Transverse colon (tissue), 3 donors: ENCODE results near the gene AHCTF1.

ENCODE experiments used
- EP300 ChIP-seq: sonication (generic); formaldehyde crosslinking; IDR thresholded peaks from one replicate; pipeline ENCODE4 v1.6.1; 2017; ENCODE audit warnings: antibody characterized with exemption, low read depth
- POLR2A ChIP-seq: fragments of 450-650 bp; IDR thresholded peaks from one replicate; pipeline ENCODE4 v1.6.1; 2016; ENCODE audit warnings: antibody characterized with exemption, mild to moderate bottlenecking, moderate library complexity
- TF ChIP-seq, protein P1 (sequence below), 5 experiments: fragments of 200-600 bp in 3 of 5; fragments of 450-650 bp in 2 of 5; sonication (generic) in 3 of 5; IDR thresholded peaks; 1 replicate in 2 of 5; 2 replicates in 3 of 5; pipeline ENCODE4 v1.5.1; 2016 to 2017; ENCODE audit warnings: antibody characterized with exemption in 5 of 5, inconsistent platforms in 3 of 5, mild to moderate bottlenecking in 2 of 5, moderate library complexity in 1 of 5

DNA sequence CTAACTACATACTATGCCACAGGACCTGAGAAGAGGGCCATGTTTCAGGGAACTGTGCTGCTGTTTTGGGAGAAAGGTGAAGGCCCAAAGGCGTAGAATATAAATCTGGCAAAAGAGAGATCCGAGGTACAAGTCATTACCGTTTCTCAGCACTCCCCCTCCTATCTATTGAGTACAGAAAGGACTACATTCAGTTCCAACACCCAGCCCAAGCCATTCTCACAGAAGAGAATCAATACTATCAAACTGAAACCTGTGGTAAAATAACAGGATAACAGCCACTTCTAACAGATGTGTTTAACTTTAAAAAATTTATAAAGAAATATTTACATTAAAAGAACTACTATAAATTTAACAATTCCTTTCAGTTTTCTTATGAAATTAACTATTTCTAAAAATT lies 7.8 kb downstream of the AHCTF1 start:
- TF ChIP-seq EP300: no peak
- TF ChIP-seq POLR2A: no peak
- TF ChIP-seq, protein P1, sequence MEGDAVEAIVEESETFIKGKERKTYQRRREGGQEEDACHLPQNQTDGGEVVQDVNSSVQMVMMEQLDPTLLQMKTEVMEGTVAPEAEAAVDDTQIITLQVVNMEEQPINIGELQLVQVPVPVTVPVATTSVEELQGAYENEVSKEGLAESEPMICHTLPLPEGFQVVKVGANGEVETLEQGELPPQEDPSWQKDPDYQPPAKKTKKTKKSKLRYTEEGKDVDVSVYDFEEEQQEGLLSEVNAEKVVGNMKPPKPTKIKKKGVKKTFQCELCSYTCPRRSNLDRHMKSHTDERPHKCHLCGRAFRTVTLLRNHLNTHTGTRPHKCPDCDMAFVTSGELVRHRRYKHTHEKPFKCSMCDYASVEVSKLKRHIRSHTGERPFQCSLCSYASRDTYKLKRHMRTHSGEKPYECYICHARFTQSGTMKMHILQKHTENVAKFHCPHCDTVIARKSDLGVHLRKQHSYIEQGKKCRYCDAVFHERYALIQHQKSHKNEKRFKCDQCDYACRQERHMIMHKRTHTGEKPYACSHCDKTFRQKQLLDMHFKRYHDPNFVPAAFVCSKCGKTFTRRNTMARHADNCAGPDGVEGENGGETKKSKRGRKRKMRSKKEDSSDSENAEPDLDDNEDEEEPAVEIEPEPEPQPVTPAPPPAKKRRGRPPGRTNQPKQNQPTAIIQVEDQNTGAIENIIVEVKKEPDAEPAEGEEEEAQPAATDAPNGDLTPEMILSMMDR (IDR thresholded peaks at IDR 0.05): no peak
